ENCODE measurements around the gene PLEKHG5. TPM values are rescaled to one million over a fixed set of nuclear protein-coding genes. Genes with fewer than 3 reads are reported as not detected.

PLEKHG5 gene
- total RNA-seq, 4 donors from 2014 or later = 24.3 to 37.8 (median 32.6) TPM

- Histone ChIP-seq H3K4me1 (peaks cover 15 to 27% (median 17%) of the 10 kb centered on the region in 3 donors), H3K4me3 (no peak overlapping the region), H3K27me3 (no peaks in the 10 kb centered on the region), H3K36me3 (peaks cover 5 to 29% (median 9%) of the 10 kb centered on the region in 3 donors), H3K27ac (no peak overlapping the region), H3K9me3 (no peaks in the 10 kb centered on the region)
- WGBS, 2 donors = 32 to 55% methylated on average over 4 to 5 of the region's 5 CpGs
- intact Hi-C loops (cut with DNase I) = no loop called here
- TF ChIP-seq CTCF (IDR thresholded peaks at IDR 0.05) (no peak), POLR2A (IDR thresholded peaks at IDR 0.05) (no peak)
- DNase-seq = no peak
These were observed 30.1 kb upstream of the PLEKHG5 start for GRCh38 chr1:6521536-6521935.

- H3K4me1 ChIP-seq = peaks cover 15 to 27% (median 17%) of the 10 kb centered on the region in 3 donors
- 13 to 20% methylated on average over 7 to 11 of the region's 13 CpGs for WGBS, 2 donors
- no peaks in the 10 kb centered on the region for H3K9me3 ChIP-seq
- H3K27ac ChIP-seq = peak overlapping the region in 3 of 4 donors; percentile 14 to 41 (median 26)
- H3K4me3 ChIP-seq = peak overlapping the region in 1 of 4 donors; percentile 5
- no peak for TF ChIP-seq POLR2A (IDR thresholded peaks at IDR 0.05)
- no peak for TF ChIP-seq CTCF (IDR thresholded peaks at IDR 0.05)
- peaks cover 0 to 15% (median 0%) of the 10 kb centered on the region in 3 donors for H3K36me3 ChIP-seq
- intact Hi-C loops (cut with DNase I) = no loop called here
- no peaks in the 10 kb centered on the region for H3K27me3 ChIP-seq
- no peak for DNase-seq
These were observed 28.6 kb upstream of the PLEKHG5 start for GRCh38 chr1:6519935-6520671.

GRCh38 chr1:6519491-6519934 is 28.0 kb upstream of the PLEKHG5 start:
- Histone ChIP-seq H3K36me3 (peaks cover 0 to 9% (median 0%) of the 10 kb centered on the region in 3 donors), H3K4me3 (peak overlapping the region in 1 of 4 donors; percentile 5), H3K4me1 (peaks cover 15 to 27% (median 17%) of the 10 kb centered on the region in 3 donors), H3K9me3 (no peaks in the 10 kb centered on the region), H3K27me3 (no peaks in the 10 kb centered on the region), H3K27ac (peak overlapping the region in 2 of 4 donors; percentile 14 to 26)
- DNase-seq = no peak
- TF ChIP-seq POLR2A (IDR thresholded peaks at IDR 0.05) (no peak), CTCF (IDR thresholded peaks at IDR 0.05) (no peak)
- intact Hi-C loops (cut with DNase I) = no loop called here
- WGBS, 2 donors = 15 to 27% methylated on average over 9 of the region's 11 CpGs

- H3K4me1 ChIP-seq = peaks cover 17 to 39% (median 22%) of the 10 kb centered on the region in 3 donors
- no peak overlapping the region for H3K27ac ChIP-seq
- H3K27me3 ChIP-seq = no peaks in the 10 kb centered on the region
- H3K36me3 ChIP-seq = no peaks in the 10 kb centered on the region
- no peak overlapping the region for H3K4me3 ChIP-seq
- DNase-seq = no peak
- intact Hi-C loops (cut with DNase I) = no loop called here
- 61 to 96% methylated on average over 2 to 8 of the region's 8 CpGs for WGBS, 2 donors
- H3K9me3 ChIP-seq = no peaks in the 10 kb centered on the region
- no peak for TF ChIP-seq POLR2A (IDR thresholded peaks at IDR 0.05)
- no peak for TF ChIP-seq CTCF (IDR thresholded peaks at IDR 0.05)
These were observed 26.0 kb upstream of the PLEKHG5 start for GRCh38 chr1:6517435-6517851.

GRCh38 chr1:6515771-6516170 is 24.3 kb upstream of the PLEKHG5 start:
- Histone ChIP-seq H3K27me3 (no peaks in the 10 kb centered on the region), H3K4me3 (no peak overlapping the region), H3K4me1 (peaks cover 16 to 41% (median 22%) of the 10 kb centered on the region in 3 donors), H3K27ac (no peak overlapping the region), H3K36me3 (no peaks in the 10 kb centered on the region), H3K9me3 (no peaks in the 10 kb centered on the region)
- DNase-seq = no peak
- 90 to 93% methylated on average over 4 of the region's 4 CpGs for WGBS, 2 donors
- intact Hi-C loops (cut with DNase I) = no loop called here
- TF ChIP-seq POLR2A (IDR thresholded peaks at IDR 0.05) (no peak), CTCF (IDR thresholded peaks at IDR 0.05) (no peak)

Measured in esophagus squamous epithelium (tissue), 5 donors.